NCI-H69 (cell line): ENCODE results near the gene NRIP1.
A peak's percentile ranks its signal among the peaks of the same experiment; 100 is the strongest.
"Not testable (repeated sequence)": the region's sequence is repeated elsewhere in the genome, so short reads cannot be mapped to it uniquely, and the experiment has no call there.

Experiments
- DNase-seq: peaks from one replicate; lab custom pipeline; 2025; lab: John Stamatoyannopoulos, UW

The NRIP1 gene

GRCh38 chr21:15039607-15040299, 25.0 kb downstream of the NRIP1 start:
- DNase-seq = no peak

DNA sequence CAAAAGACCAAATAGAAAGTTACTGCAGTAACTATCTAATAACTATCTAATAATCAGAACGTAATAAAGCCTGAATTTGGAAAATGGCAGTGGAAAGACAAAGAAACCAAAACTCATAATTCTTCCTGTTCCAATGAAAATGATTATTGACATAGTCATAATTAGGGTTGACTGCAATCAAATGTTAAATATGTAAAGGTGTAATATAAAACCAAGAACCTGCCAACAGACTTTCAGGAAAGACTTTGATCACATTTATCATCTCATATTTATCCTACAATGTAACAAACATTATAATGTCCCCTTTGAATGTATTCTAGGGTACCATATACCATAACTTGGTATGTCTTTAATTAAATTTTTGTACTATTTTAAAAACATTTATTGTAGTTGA, 26.9 kb downstream of the NRIP1 start:
- DNase-seq = peak; percentile 36

DNA sequence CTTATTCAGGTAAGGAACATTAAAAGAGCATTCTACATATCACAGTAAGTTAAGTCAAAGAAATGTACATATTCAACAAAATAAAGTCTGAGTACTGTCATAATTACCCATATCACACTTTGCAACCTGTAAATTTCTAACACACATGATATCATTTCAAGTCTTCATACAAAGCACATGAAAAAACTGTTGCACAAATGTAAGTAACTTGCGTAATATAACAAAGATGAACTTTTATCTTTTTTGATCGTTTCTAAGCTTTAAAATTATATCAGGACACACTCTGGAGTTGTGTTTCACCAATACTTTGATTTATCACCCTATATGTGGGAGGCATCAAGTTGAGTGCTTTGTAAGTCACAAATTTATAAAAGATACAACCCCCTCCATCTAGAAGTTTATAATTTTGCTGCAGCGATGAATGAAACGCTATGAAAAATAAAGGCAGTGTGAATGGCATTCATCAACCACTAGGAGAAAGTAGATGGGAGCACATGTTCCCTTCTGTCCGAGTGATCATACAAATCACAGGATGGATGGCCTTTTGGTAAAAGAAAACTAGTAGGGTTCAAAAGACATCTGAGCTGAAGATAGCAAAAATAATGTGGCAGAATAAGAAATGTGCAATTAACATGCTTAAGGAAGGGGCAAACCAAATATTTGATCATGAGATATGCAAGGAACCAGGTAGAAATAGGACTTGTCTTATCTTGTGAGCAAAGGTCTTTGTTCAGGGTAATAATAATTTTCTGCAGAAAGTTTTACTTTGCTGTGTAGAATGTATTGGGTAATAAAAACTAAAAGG, 27.5 kb downstream of the NRIP1 start:
- peak; percentile 14 for DNase-seq

GRCh38 chr21:15036189-15036588, 28.6 kb downstream of the NRIP1 start:
- DNase-seq = no peak

- peak; percentile 44 for DNase-seq
Observed at GRCh38 chr21:15034126-15034853, 30.5 kb downstream of the NRIP1 start.

DNA sequence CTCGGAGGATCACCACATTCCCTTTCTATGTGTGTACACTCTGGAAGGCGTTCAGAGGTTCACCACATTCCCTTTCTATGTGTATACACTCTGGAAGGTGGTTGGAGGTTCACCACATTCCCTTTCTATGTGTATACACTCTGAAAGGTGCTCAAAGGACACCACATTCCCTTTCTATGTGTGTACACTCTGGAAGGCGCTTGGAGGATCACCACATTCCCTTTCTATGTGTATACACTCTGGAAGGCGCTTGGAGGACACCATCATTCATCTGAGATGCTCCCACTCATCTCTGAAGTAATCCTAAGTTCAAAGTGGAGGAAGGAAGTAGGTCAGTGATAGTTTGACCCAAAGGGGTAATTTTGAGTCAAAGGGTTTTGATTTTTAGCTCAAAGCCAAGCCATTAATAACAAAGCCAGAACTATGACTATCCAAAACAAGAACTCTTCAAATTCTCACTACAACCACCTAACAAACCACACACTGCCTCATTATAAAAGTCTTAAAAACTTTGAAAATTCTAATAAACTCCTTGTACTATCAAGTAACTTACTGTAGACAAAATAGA, 32.9 kb downstream of the NRIP1 start:
- no peak for DNase-seq

- not testable (repeated sequence) for DNase-seq
Observed at GRCh38 chr21:15031362-15031761, 33.4 kb downstream of the NRIP1 start.

- DNase-seq = not testable (repeated sequence)
Observed at GRCh38 chr21:15030861-15031260, 33.9 kb downstream of the NRIP1 start.

GRCh38 chr21:15029077-15029476, 35.7 kb downstream of the NRIP1 start:
- no peak for DNase-seq

DNA sequence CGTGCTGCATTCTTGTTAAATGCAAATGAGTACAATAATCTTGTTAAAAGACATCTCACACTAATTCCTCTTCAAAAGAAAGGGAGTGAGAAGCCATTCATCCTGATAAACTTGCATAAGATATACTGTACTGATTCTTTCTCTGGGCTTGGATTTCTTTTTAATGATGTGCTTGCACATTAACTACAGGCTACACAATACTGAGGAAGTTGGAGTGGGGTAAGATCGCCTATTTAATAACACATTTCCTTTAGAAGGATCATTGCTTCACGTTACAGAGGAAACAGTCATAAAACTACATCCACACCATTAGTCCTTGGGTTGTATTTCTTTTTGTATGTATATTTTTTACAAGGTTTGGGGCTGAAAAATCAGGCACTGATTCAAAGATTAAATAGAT, 36.6 kb downstream of the NRIP1 start:
- DNase-seq = peak; percentile 53

- no peak for DNase-seq
Observed at GRCh38 chr21:15027056-15027455, 37.7 kb downstream of the NRIP1 start.

GRCh38 chr21:15026370-15026769, 38.4 kb downstream of the NRIP1 start:
- DNase-seq = no peak

DNA sequence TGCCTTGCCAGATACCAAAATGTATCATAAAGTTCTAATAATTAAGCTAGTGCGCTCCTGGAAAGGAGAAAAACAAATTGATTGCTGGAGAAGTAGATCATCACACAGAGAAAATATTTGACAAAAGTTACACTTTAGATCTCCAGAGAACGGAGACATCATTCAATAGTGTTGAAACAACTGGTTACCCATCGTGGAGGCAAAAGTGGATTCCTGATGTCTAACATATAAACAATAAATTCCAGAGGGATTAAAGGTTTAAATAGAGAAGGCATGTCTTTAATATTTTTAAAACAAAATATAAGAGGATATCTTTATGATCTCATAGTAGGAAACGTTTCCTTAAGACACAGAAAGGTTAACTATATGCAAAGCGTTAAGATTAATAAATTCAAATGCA, 41.0 kb downstream of the NRIP1 start:
- no peak for DNase-seq

- no peak for DNase-seq
Observed at GRCh38 chr21:15022608-15023261, 42.1 kb downstream of the NRIP1 start.

DNA sequence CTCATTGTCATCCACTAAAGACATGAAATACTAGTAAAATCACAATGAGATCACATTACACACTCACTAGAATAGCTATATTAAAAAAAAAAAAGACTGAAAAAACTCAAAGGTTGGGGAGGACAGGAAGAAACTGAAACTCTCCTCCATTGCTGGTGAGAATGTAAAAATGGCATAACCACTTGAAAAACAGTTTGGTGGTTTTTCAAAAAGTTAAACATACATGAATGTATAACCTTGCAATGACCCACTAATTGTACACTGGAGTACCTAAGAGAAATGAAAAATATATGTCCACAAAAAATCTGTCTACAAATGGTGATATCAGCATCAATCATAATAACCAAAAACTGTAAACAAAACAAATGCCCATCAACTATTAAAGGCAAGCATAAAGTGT, 44.0 kb downstream of the NRIP1 start:
- no peak for DNase-seq

DNA sequence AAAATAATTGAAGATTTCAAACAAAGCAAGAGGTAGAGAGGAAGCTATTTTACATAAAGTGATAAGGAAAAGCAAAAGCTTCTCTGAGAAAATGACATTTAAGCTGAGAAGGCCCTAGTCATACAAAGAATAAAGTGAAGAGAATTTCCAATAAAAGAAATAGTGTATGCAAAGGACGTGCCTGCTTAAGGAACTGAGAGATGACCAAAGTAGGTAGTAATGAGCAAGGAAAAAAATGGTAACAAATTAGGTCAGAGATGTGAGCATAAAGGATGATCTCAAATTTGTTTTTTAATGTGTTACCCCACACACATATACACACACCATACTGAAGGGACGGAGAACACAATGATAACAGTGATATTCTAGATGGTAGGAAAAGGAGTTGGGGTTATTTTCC, 46.4 kb downstream of the NRIP1 start:
- no peak for DNase-seq

DNA sequence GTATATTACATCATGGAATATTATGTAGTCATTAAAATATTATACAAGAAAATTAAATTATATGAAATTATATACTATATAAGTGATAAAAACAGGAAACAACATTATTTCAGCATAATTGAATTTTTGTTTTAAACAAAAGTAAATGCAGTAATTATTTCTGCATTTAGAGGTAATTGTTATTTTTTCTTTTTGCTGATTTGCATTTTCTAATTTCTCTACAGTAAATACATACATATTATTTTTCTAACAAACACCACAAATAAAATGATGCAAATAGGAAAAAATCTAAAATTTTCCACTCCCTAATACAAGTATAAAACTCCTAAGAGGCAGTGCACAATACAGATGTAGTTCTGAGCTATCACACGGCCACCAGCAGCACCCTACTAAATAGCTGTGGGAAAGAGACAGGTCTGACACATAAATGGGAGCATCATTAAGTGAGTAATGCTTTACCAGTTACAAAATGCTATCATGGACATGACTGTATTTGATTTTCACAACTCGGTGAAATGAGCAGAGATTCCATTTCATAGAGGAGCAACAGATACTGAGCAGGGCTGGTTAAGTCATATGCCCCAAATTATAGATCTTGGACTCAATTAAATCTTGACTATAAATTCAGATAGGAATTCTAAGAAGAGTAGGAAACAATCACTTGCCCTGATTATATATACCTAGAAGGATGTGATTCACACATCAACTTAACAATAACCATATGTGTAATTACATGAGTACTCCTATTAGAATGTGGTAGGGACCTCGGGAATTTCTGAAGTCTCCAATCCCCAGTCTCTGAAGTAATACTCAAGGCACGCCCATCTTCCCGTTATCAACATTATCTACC, 49.0 kb downstream of the NRIP1 start:
- DNase-seq = no peak

DNA sequence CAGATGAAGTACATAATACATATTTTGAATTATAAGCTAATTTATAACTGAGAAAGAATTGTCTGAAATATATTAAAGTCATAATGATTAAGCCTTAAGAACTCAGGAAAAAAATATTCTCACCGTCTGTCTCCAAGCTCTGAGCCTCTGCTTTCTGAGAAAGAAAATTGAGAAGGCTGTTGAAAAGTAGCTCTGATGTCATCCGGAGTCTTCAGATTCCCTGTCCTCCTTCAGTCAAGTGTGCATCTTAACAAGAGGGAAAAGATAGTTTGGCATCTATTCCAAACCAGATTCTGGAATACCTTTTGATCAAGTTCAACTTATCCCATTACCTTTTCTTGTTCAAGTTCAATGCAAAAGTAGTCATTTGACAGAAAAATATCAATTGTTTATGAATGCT, 50.6 kb downstream of the NRIP1 start:
- DNase-seq = no peak

DNA sequence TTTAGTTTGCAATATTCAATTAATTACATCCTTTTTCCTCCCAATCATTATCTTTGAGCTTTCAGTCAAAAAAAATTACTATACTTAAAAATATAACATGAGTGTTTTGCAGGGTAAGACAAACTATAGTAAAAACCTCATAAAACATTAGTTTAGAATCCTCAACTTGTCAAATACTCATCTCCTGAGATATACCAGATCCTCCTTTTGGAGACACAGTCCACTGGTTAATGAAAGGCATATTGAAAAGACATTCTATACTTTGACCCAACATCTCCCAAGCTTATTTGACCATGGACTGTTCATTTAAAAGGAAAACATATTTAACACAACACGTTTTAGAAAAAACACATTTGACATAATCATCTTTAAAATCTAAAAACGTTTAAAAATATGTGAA, 52.8 kb downstream of the NRIP1 start:
- no peak for DNase-seq

- no peak for DNase-seq
Observed at GRCh38 chr21:15010645-15011044, 54.2 kb downstream of the NRIP1 start.

GRCh38 chr21:15009837-15010363, 54.9 kb downstream of the NRIP1 start:
- DNase-seq = no peak
